K562 (cell line): ENCODE data around the gene ERVV-1. TPM values are rescaled to one million over a fixed set of nuclear protein-coding genes. Genes with fewer than 3 reads are reported as not detected.

Experiments
- ATAC-seq: fragments of 200-7000 bp; cut with Tn5 transposase; 3 replicates; pipeline ENCODE4 v1.9.1; 2020; ENCODE audit warnings: moderate library complexity
- BruUV-seq: library from RNA; stranded (reverse); fragments of 400-500 nt; replicated peaks from 2 replicates; lab custom pipeline; 2021; lab: Mats Ljungman, UMichigan
- CTCF ChIA-PET: fragments of 300-600 bp; formaldehyde crosslinking; extraction: SDS; loops from one replicate; lab custom pipeline; 2021; ENCODE audit warnings: low intra/inter-chr PET ratio; lab: Yijun Ruan, JAX
- POLR2A ChIA-PET: fragments of 300-600, 350-650 bp; sonication (Branson Sonifier 250); formaldehyde crosslinking; extraction: SDS; loops from one replicate; lab custom pipeline; 2021; ENCODE audit warnings: antibody characterized with exemption, inconsistent platforms; lab: Yijun Ruan, JAX
- DNase-seq, 4 experiments: peaks; one replicate each; pipeline versions ENCODE4 v3.0.0 to v3.0.0-alpha.2; 2011 to 2018; ENCODE audit warnings: low spot score in 3 of 4, mixed read lengths in 3 of 4; ENCODE audit errors: extremely low read depth in 1 of 4
- FAIRE-seq: peaks from 2 replicates; lab custom pipeline; 2011; peaks lifted over from hg19 to GRCh38; lab: Jason Lieb, UNC
- H2AFZ ChIP-seq: 2 replicates; pipeline ENCODE4 v1.6.0; 2011; ENCODE audit warnings: low read depth, low read length, control low read depth, inconsistent platforms
- H3K27ac ChIP-seq: fragments of 200-600 bp; 3 replicates; pipeline ENCODE4 v1.8.0; 2011; ENCODE audit warnings: low read depth, mild to moderate bottlenecking, control low read depth, inconsistent platforms, low read length, moderate library complexity, mixed read lengths; ENCODE audit errors: extremely low read depth
- H3K27me3 ChIP-seq, 2 experiments: fragments of 300-600 bp in 1 of 2; 2 replicates in 1 of 2; 3 replicates in 1 of 2; pipeline versions ENCODE4 v1.6.0 to v1.8.0; 2011; ENCODE audit warnings: inconsistent platforms in 2 of 2, low read length in 2 of 2, mild to moderate bottlenecking in 1 of 2, mixed read lengths in 1 of 2, moderate library complexity in 1 of 2; ENCODE audit not compliant: control insufficient read depth in 2 of 2, insufficient read depth in 2 of 2
- H3K36me3 ChIP-seq: fragments of 300-600 bp; 3 replicates; pipeline ENCODE4 v1.8.0; 2011; ENCODE audit warnings: mild to moderate bottlenecking, low read length, inconsistent platforms; ENCODE audit not compliant: control insufficient read depth, insufficient read depth
- H3K4me1 ChIP-seq, 2 experiments: fragments of 200-600 bp in 1 of 2; replicated peaks in 1 of 2; 2 replicates in 1 of 2; 3 replicates in 1 of 2; pipeline versions ENCODE4 v1.5.1 to v1.8.0; 2011; ENCODE audit warnings: inconsistent platforms in 2 of 2, low read length in 2 of 2, mild to moderate bottlenecking in 1 of 2, mixed read lengths in 1 of 2, moderate library complexity in 1 of 2; ENCODE audit not compliant: control insufficient read depth in 2 of 2, insufficient read depth in 2 of 2
- H3K4me2 ChIP-seq: 2 replicates; pipeline ENCODE4 v1.6.1; 2011; ENCODE audit warnings: low read length, control low read depth, inconsistent platforms, mixed read lengths; ENCODE audit not compliant: insufficient read depth
- H3K4me3 ChIP-seq: fragments of 200-600 bp; sonication (generic), shearing (Covaris generic); 2 replicates; pipeline ENCODE4 v1.5.1; 2016; ENCODE audit warnings: control low read depth, inconsistent platforms
- H3K79me2 ChIP-seq: fragments of 200-600 bp; 3 replicates; pipeline ENCODE4 v1.8.0; 2011; ENCODE audit warnings: low read length, inconsistent platforms; ENCODE audit not compliant: control insufficient read depth, insufficient read depth
- H3K9ac ChIP-seq, 2 experiments: 2 replicates each; pipeline versions ENCODE4 v1.6.0 to v1.6.1; 2011; ENCODE audit warnings: low read depth in 2 of 2, low read length in 2 of 2, control low read depth in 1 of 2, inconsistent platforms in 1 of 2, mild to moderate bottlenecking in 1 of 2, mixed read lengths in 1 of 2; ENCODE audit not compliant: insufficient read depth in 1 of 2
- H3K9me1 ChIP-seq: one replicate; pipeline ENCODE4 v1.6.0; 2011; ENCODE audit warnings: inconsistent platforms, mild to moderate bottlenecking, low read length, moderate library complexity; ENCODE audit not compliant: control insufficient read depth, insufficient read depth
- H3K9me3 ChIP-seq: replicated peaks from 2 replicates; pipeline ENCODE4 v1.5.1; 2011; ENCODE audit warnings: low read depth, low read length, inconsistent platforms; ENCODE audit not compliant: control insufficient read depth, insufficient read depth
- H4K20me1 ChIP-seq: replicated peaks from 2 replicates; pipeline ENCODE4 v1.6.1; 2011; ENCODE audit warnings: low read length, inconsistent platforms, mixed read lengths; ENCODE audit not compliant: control insufficient read depth, insufficient read depth
- CBX3 ChIP-seq, 2 experiments: IDR thresholded peaks; 1 replicate in 1 of 2; 2 replicates in 1 of 2; pipeline ENCODE4 v1.6.1; 2012; ENCODE audit warnings: inconsistent platforms in 2 of 2, low read length in 2 of 2, borderline replicate concordance in 1 of 2, control low read depth in 1 of 2
- CBX5 ChIP-seq: IDR thresholded peaks from 2 replicates; pipeline ENCODE4 v1.6.1; 2014; ENCODE audit warnings: low read depth, borderline replicate concordance
- TRIM24 ChIP-seq, 2 experiments: fragments of 450-650 bp; IDR thresholded peaks; 2 replicates each; pipeline ENCODE4 v1.6.1; 2016
- ZBTB12 ChIP-seq: fragments of 250-450 bp; sonication (Bioruptor Pico); IDR thresholded peaks from 2 replicates; pipeline ENCODE4 v1.4.0; 2020
- ZNF324 ChIP-seq: fragments of 250-450 bp; sonication (Bioruptor Pico); IDR thresholded peaks from 2 replicates; pipeline ENCODE4 v1.4.0; 2020; ENCODE audit warnings: mild to moderate bottlenecking
- ZNF445 ChIP-seq: fragments of 250-450 bp; sonication (Bioruptor Pico); IDR thresholded peaks from 2 replicates; pipeline ENCODE4 v1.4.0; 2020; ENCODE audit warnings: low read depth, mild to moderate bottlenecking, moderate library complexity
- ZNF740 ChIP-seq, 3 experiments: fragments of 200-800 bp in 1 of 3; sonication (Bioruptor generic) in 1 of 3; sonication (generic) in 1 of 3; formaldehyde crosslinking in 1 of 3; IDR thresholded peaks; 2 replicates each; pipeline versions ENCODE4 v1.6.1 to v1.8.0; 2016 to 2022; ENCODE audit warnings: mild to moderate bottlenecking in 2 of 3, missing compliant biosample characterization in 2 of 3, missing genetic modification characterization in 2 of 3, missing genetic modification reagents in 1 of 3
- WGBS: fragments of 100-300 bp; shearing (Covaris generic); methylation state at CpG from one replicate; pipeline ENCODE4 v1.1.6; 2016; ENCODE audit warnings: low coverage, mixed read lengths; ENCODE audit not compliant: insufficient coverage; ENCODE audit errors: missing lambda C conversion rate; 5-methylcytosine and 5-hydroxymethylcytosine counted together
- in situ Hi-C: fragments of 300-500 bp; cut with MboI; formaldehyde crosslinking; loops from 4 replicates; pipeline ENCODE4 v1.15.0; 2018; ENCODE audit warnings: inconsistent platforms, mixed read lengths
- intact Hi-C: fragments of 100-400 bp; cut with micrococcal nuclease; formaldehyde crosslinking; loops from 2 replicates; pipeline ENCODE4 v1.14.2; 2022
- polyA plus RNA-seq, 8 experiments: library from polyadenylated mRNA; depleted of rRNA in 4 of 8; stranded (reverse) in 5 of 8; unstranded in 3 of 8; fragments of >200 nt; fragmentation: Nextera tagmentation in 2 of 8; fragmentation: Illumina TruSeq in 1 of 8; extraction: Ambion mirVana in 2 of 8; extraction: Trizol in 1 of 8; gene quantifications; 2 replicates each; pipeline versions ENCODE4 v1.2.1 to v1.2.3, GENCODE V29; 2011 to 2014; ENCODE audit warnings: inconsistent platforms in 1 of 8, missing spikeins in 1 of 8
- total RNA-seq, 7 experiments: library from RNA; depleted of rRNA in 6 of 7; stranded (reverse); fragments of >200 nt in 6 of 7; fragmentation: Illumina TruSeq in 2 of 7; extraction: Trizol in 2 of 7; gene quantifications; 2 replicates each; pipeline versions ENCODE4 v1.2.1 to v1.2.3, GENCODE V29; 2011 to 2021; ENCODE audit warnings: low replicate concordance in 1 of 7

ERVV-1 gene
- total and polyA plus RNA-seq, 9 of the 15 experiments (the other 6 are each of a cell fraction or from before 2014, with no cell fraction given) = 0.08 TPM; not detected in 8

GRCh38 chr19:52967772-52968171 lies 45.9 kb upstream of the ERVV-1 start:
- TF ChIP-seq ZBTB12 (CRISPR knock-in tag) (no peak), TRIM24 (IDR thresholded peaks at IDR 0.05) (peak in 1 of 2 experiments; percentile 31; a peak in 1 of 4 replicates), CBX5 (0 out of 2 replicates have a peak, but pooled peaks have one; percentile 5), CBX3 (IDR thresholded peaks at IDR 0.05; ENCODE audit: borderline replicate concordance in 1 of 2, low read length in 2 of 2) (peak in 1 of 2 experiments; percentile 52; a peak in 1 of 3 replicates), ZNF740 (CRISPR knock-in tag; IDR thresholded peaks at IDR 0.05) (no peak), ZNF740 (tag; IDR thresholded peaks at IDR 0.05) (no peak), ZNF445 (CRISPR knock-in tag) (0 out of 2 replicates have a peak, but pooled peaks have one; percentile 75), ZNF324 (peak; percentile 95)
- no peak for FAIRE-seq
- WGBS = 18% methylated on average over 2 of the region's 2 CpGs
- Histone ChIP-seq H3K79me2 (no peaks in the 10 kb centered on the region), H3K4me1 (peaks cover 6 to 7% of the 10 kb centered on the region in 2 experiments; a peak in 3 of 5 replicates), H3K9me1 (no peaks in the 10 kb centered on the region), H3K4me3 (no peak overlapping the region), H3K4me2 (no peak overlapping the region), H3K27ac (no peak overlapping the region), H2AFZ (no peak overlapping the region), H3K9me3 (peaks cover 17% of the 10 kb centered on the region), H3K9ac (no peak overlapping the region), H3K27me3 (no peaks in the 10 kb centered on the region), H4K20me1 (no peaks in the 10 kb centered on the region), H3K36me3 (peaks cover 3% of the 10 kb centered on the region; the same call in 1 of the 3 replicates)
- ChIA-PET CTCF (no interaction called here), POLR2A (no interaction called here)
- intact Hi-C loops (no loop called here), in situ Hi-C loops (no loop called here)
- no peak for DNase-seq
- no TSS peak for BruUV-seq
- ATAC-seq = no peak
